HCT116 (cell line): Measurements from ENCODE around the gene OLA1. TPM values are rescaled to one million over a fixed set of nuclear protein-coding genes. Genes with fewer than 3 reads are reported as not detected.
A peak's percentile ranks its signal among the peaks of the same experiment; 100 is the strongest.
"Not testable (repeated sequence)": the region's sequence is repeated elsewhere in the genome, so short reads cannot be mapped to it uniquely, and the experiment has no call there.

ENCODE experiments used
- ATAC-seq: fragments of 200-7000 bp; cut with Tn5 transposase; 2 replicates; pipeline ENCODE4 v1.9.1; 2020; ENCODE audit warnings: mild to moderate bottlenecking, moderate library complexity
- BruUV-seq: library from RNA; stranded (reverse); fragments of 400-500 nt; replicated peaks from 2 replicates; lab custom pipeline; 2021; lab: Mats Ljungman, UMichigan
- CTCF ChIA-PET: fragments of 300-600 bp; sonication (Branson Sonifier 250); formaldehyde crosslinking; loops from one replicate; lab custom pipeline; 2021; ENCODE audit warnings: antibody characterized with exemption; lab: Charles Lee
- POLR2A ChIA-PET: fragments of 300-600, 350-600 bp; sonication (Branson Sonifier 250); formaldehyde crosslinking; loops from one replicate; lab custom pipeline; 2021; ENCODE audit warnings: antibody characterized with exemption; lab: Charles Lee
- RAD21 ChIA-PET, 2 experiments: fragments of 300-600 bp; sonication (Branson Sonifier 250); formaldehyde crosslinking; loops; one replicate each; lab custom pipeline; 2023; ENCODE audit warnings: low total read pairs in 2 of 2; ENCODE audit not compliant: uncharacterized antibody in 2 of 2, unreplicated experiment in 2 of 2, low non-redundant PET in 1 of 2; lab: Charles Lee
- DNase-seq: peaks from one replicate; pipeline ENCODE4 v3.0.0-alpha.2; 2010; ENCODE audit warnings: low read depth, low spot score
- H2AFZ ChIP-seq: fragments of 200-600 bp; shearing (Covaris generic), sonication (generic); 2 replicates; pipeline ENCODE4 v1.6.1; 2017; ENCODE audit warnings: low read depth, mixed run types, mixed read lengths, antibody characterized with exemption, low read length; ENCODE audit not compliant: poor library complexity, severe bottlenecking
- H3K27ac ChIP-seq: 2 replicates; pipeline ENCODE4 v1.5.1; 2012; ENCODE audit warnings: low read depth, low read length
- H3K27me3 ChIP-seq: fragments of 200-600 bp; sonication (generic); 2 replicates; pipeline ENCODE4 v1.6.1; 2016; ENCODE audit warnings: mixed run types, low read length, mixed read lengths; ENCODE audit not compliant: insufficient read depth
- H3K36me3 ChIP-seq, 2 experiments: fragments of 200-500 bp in 1 of 2; fragments of 200-600 bp in 1 of 2; sonication (Bioruptor generic) in 1 of 2; sonication (generic) in 1 of 2; 2 replicates each; pipeline versions ENCODE4 v1.5.1 to v1.6.1; 2014 to 2016; ENCODE audit warnings: low read length in 2 of 2, inconsistent platforms in 1 of 2, mixed read lengths in 1 of 2, mixed run types in 1 of 2; ENCODE audit not compliant: insufficient read depth in 2 of 2, control insufficient read depth in 1 of 2
- H3K4me1 ChIP-seq, 2 experiments: fragments of 200-600 bp in 1 of 2; sonication (generic) in 1 of 2; 2 replicates each; pipeline versions ENCODE4 v1.5.1 to v1.6.1; 2012 to 2017; ENCODE audit warnings: low read length in 2 of 2, inconsistent platforms in 1 of 2, mild to moderate bottlenecking in 1 of 2, mixed read lengths in 1 of 2, mixed run types in 1 of 2, moderate library complexity in 1 of 2; ENCODE audit not compliant: insufficient read depth in 2 of 2, control insufficient read depth in 1 of 2
- H3K4me2 ChIP-seq: fragments of 200-600 bp; sonication (generic); 2 replicates; pipeline ENCODE4 v1.6.1; 2017; ENCODE audit warnings: mixed run types, low read length, mixed read lengths
- H3K4me3 ChIP-seq, 2 experiments: fragments of 200-600 bp in 1 of 2; sonication (generic) in 1 of 2; replicated peaks in 1 of 2; 2 replicates each; pipeline ENCODE4 v1.5.1; 2011 to 2016; ENCODE audit warnings: low read length in 2 of 2, control low read depth in 1 of 2, low read depth in 1 of 2, mild to moderate bottlenecking in 1 of 2, mixed read lengths in 1 of 2, mixed run types in 1 of 2
- H3K79me2 ChIP-seq: fragments of 200-600 bp; sonication (generic); 2 replicates; pipeline ENCODE4 v1.6.1; 2017; ENCODE audit warnings: mild to moderate bottlenecking, mixed run types, low read length, moderate library complexity, mixed read lengths; ENCODE audit not compliant: insufficient read depth
- H3K9ac ChIP-seq: fragments of 200-600 bp; sonication (generic); 2 replicates; pipeline ENCODE4 v1.6.1; 2016; ENCODE audit warnings: low read length, mixed read lengths
- H3K9me2 ChIP-seq: fragments of 200-600 bp; sonication (generic), shearing (Covaris generic); 2 replicates; pipeline ENCODE4 v1.6.1; 2017; ENCODE audit warnings: mixed run types, mild to moderate bottlenecking, moderate library complexity; ENCODE audit not compliant: insufficient read depth
- H3K9me3 ChIP-seq, 2 experiments: fragments of 200-500 bp in 1 of 2; fragments of 200-600 bp in 1 of 2; sonication (Bioruptor generic) in 1 of 2; sonication (generic) in 1 of 2; 2 replicates each; pipeline ENCODE4 v1.6.1; 2014 to 2017; ENCODE audit warnings: low read length in 2 of 2, mixed read lengths in 2 of 2, inconsistent platforms in 1 of 2, low read depth in 1 of 2, mild to moderate bottlenecking in 1 of 2, mixed run types in 1 of 2, moderate library complexity in 1 of 2; ENCODE audit not compliant: control insufficient read depth in 1 of 2, insufficient read depth in 1 of 2
- H4K20me1 ChIP-seq: fragments of 200-600 bp; sonication (generic), shearing (Covaris generic); 2 replicates; pipeline ENCODE4 v1.6.1; 2017; ENCODE audit warnings: mixed run types, mild to moderate bottlenecking, moderate library complexity; ENCODE audit not compliant: insufficient read depth
- EGR1 ChIP-seq: IDR thresholded peaks from 2 replicates; pipeline ENCODE4 v1.6.1; 2012; ENCODE audit warnings: low read depth
- EZH2 ChIP-seq: fragments of 200-600 bp; sonication (generic); IDR thresholded peaks from 2 replicates; pipeline ENCODE4 v1.6.1; 2017; ENCODE audit warnings: antibody characterized with exemption, mixed run types
- FOSL1 ChIP-seq: IDR thresholded peaks from 2 replicates; pipeline ENCODE4 v1.6.1; 2012; ENCODE audit warnings: low read depth
- REST ChIP-seq: IDR thresholded peaks from 2 replicates; pipeline ENCODE4 v1.6.1; 2012; ENCODE audit warnings: low read depth
- TCF7L2 ChIP-seq: IDR thresholded peaks from 2 replicates; pipeline ENCODE4 v1.7.0; 2011; ENCODE audit warnings: borderline replicate concordance, inconsistent platforms; ENCODE audit not compliant: insufficient read depth, insufficient read length; ENCODE audit errors: extremely low read depth
- intact Hi-C: fragments of 100-400 bp; cut with micrococcal nuclease; formaldehyde crosslinking; loops from 2 replicates; pipeline ENCODE4 v1.10.0; 2022
- total RNA-seq: library from RNA; stranded (reverse); gene quantifications from one replicate; pipeline ENCODE4 v1.2.1, GENCODE V29; 2021; ENCODE audit not compliant: unreplicated experiment

Gene OLA1
- total RNA-seq, 1 experiment from 2014 or later: 219 TPM

- H4K20me1 ChIP-seq, H3K9me2 ChIP-seq, BruUV-seq, H3K4me1 ChIP-seq, H2AFZ ChIP-seq, CTCF ChIA-PET, H3K9ac ChIP-seq, H3K4me3 ChIP-seq, H3K27me3 ChIP-seq, H3K9me3 ChIP-seq, H3K27ac ChIP-seq, H3K79me2 ChIP-seq, intact Hi-C loops, H3K4me2 ChIP-seq, H3K36me3 ChIP-seq, POLR2A ChIA-PET, RAD21 ChIA-PET, DNase-seq, ATAC-seq: not testable (repeated sequence)
Measured at GRCh38 chr2:174270263-174270662, 21.9 kb upstream of the OLA1 start.

GRCh38 chr2:174266288-174266687 is 18.0 kb upstream of the OLA1 start:
- no peak overlapping the region for H2AFZ ChIP-seq
- intact Hi-C loops: no loop called here
- no TSS peak for BruUV-seq
- TF ChIP-seq TCF7L2 (no peak), REST (no peak), FOSL1 (peak; percentile 20; the same call in 1 of the 2 replicates), EGR1 (no peak), EZH2 (no peak)
- H3K4me3 ChIP-seq: no peak overlapping the region
- H4K20me1 ChIP-seq: no peaks in the 10 kb centered on the region
- ATAC-seq: no peak
- no peaks in the 10 kb centered on the region for H3K9me3 ChIP-seq
- H3K9me2 ChIP-seq: no peaks in the 10 kb centered on the region
- POLR2A ChIA-PET: no interaction called here
- no peak overlapping the region for H3K27ac ChIP-seq
- H3K27me3 ChIP-seq: no peaks in the 10 kb centered on the region
- H3K4me2 ChIP-seq: no peak overlapping the region
- no peaks in the 10 kb centered on the region for H3K79me2 ChIP-seq
- H3K4me1 ChIP-seq: peaks cover 4 to 12% of the 10 kb centered on the region in 2 experiments; a peak in 3 of 4 replicates
- no peaks in the 10 kb centered on the region for H3K36me3 ChIP-seq
- no peak for DNase-seq
- RAD21 ChIA-PET: no interaction called here
- CTCF ChIA-PET: no interaction called here
- no peak overlapping the region for H3K9ac ChIP-seq
